ENCODE data around the gene ANO1.

The ANO1 gene

GRCh38 chr11:70073871-70074371 is 4.2 kb upstream of the ANO1 start:
- DNase-seq, result no peak

- DNase-seq, result no peak
Observed at GRCh38 chr11:70074746-70075145, 3.4 kb upstream of the ANO1 start.

GRCh38 chr11:70075836-70076235 is 2.3 kb upstream of the ANO1 start:
- DNase-seq, result no peak

DNA sequence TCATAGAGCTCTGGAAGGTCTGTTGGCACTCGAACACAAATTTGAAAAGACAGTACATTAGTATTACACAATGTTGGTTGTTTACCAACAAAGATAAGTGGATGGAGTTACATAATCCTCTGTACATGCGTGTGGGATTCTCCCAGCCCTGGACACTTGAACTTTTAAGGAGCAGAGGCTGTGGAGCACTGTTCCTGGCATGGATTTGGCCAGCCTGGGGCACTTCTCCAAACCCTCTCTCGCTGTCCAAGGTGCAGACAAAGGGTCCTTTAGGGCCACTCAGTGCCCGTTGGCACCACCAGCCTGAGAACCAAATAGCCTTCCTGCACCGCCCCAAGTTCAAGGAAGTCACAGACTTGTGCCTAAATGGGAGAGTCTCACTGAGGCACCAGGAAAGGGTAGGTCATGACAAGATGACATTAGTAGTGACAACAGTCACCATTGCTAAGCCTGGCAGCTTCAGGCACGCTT is 1.6 kb upstream of the ANO1 start:
- no peak for DNase-seq

GRCh38 chr11:70077411-70078094 is 564 bp upstream of the ANO1 start:
- no peak for DNase-seq

- DNase-seq, result no peak
Observed at GRCh38 chr11:70078781-70079616, 882 bp downstream of the ANO1 start.

DNA sequence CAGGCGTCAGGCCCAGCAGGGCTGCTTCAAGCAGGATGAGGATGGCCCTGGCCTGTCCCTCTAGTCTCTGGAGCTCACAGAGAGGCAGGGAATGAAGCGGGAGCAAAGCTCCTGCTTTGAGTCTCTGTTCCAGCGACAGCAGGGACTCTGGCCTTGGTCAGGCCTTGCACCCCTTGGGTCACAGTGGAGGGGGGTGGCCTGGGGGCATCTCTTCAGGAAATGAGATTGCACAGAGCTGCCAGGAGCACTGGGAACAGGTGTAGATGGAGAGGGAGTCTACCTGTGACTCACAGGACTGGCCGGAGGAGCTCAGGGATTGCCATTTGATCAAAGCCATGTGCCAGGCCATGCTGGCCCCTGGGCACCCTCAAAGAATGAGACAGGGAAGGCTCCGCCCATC is 1.6 kb downstream of the ANO1 start:
- no peak for DNase-seq

GRCh38 chr11:70080763-70081162 is 2.6 kb downstream of the ANO1 start:
- DNase-seq, result no peak

DNA sequence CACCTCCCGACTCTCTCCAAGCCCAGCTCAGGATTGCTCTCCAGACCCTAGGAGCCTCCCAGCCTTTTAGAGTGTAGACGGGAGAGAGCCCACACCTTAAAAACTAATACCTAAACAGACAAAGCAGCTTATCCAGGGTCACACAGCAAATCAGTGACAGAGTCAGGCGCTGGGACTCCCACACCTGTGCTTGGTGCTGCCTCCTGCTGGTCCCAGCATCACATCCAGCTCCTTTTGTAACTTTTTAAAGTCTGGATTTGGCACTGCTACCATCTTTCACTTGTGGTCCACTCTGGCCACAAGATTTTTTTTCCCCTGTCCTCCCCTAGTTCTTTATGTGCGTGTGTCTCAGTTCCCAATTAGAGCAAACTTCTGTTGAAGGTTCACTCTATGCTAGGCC is 4.7 kb downstream of the ANO1 start:
- no peak for DNase-seq

GRCh38 chr11:70084046-70084984 is 6.2 kb downstream of the ANO1 start:
- no peak for DNase-seq

DNA sequence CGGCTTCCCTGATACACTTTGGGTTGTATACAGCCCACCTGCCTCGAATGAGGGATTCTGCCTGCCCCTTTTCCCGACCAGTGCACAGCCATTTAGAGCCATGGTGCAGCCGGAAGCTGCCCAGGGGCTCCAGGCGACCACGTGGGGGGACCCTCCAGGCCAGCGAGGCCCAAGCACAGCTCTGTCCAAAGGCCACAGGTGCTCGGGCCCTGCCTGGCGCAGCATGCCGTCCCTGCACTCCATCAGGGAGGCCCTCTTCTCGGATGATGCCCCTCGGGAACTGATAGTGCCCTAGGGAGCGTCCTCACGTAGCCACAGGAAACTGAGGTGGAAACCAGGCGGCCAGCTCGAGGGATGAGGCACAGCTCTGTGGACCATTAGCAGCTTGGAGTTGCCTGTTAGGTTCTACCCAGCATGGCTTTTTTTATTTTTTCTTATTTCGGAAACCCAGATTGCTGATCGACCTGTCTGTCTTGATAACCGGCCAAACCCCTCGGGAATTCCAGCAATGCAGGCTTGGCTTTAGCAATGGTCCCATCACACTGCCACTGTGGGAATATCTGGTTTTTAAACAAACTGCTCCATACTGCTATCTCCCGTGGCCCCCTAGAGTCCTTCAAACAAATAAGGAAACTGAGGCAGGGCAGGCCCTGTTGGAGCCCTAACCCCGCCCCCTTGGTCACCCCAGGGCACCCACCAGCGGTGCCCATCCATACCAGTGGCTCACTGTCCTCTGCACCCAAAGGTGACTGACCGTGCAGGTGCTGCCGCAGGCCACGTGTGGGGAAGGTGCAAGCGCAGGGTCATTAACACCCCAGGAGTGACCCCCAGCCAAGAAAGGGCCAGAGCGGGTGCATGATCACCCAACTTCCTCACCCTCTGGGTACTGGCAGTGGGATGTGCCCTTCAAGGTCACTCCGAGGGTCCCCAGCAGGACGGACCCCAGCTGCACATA is 8.0 kb downstream of the ANO1 start:
- DNase-seq, result no peak

DNA sequence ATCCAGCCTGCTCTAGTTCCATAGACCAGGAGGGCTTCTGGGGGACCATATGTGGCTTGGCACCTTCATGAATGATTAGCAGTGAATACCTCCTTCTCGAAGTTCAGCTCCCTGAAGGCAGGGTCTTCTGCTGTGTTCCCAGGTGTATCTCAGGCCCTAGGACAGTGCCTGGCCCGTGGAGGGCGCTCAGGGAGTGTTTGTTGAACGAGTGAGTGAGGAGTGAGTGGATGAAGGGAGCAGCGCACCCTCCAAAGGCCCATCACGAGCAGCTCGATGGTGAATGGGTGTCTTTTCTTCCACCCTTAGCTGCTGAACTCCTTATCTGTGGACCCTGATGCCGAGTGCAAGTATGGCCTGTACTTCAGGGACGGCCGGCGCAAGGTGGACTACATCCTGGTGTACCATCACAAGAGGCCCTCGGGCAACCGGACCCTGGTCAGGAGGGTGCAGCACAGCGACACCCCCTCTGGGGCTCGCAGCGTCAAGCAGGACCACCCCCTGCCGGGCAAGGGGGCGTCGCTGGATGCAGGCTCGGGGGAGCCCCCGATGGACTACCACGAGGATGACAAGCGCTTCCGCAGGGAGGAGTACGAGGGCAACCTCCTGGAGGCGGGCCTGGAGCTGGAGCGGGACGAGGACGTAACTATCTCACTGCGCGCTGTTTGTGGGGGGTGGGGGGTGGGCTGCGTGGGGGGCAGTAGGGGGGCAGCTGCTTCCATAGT is 9.5 kb downstream of the ANO1 start:
- no peak for DNase-seq

- DNase-seq, result no peak
Observed at GRCh38 chr11:70088735-70089250, 10.7 kb downstream of the ANO1 start.

- no peak for DNase-seq
Observed at GRCh38 chr11:70089631-70090030, 11.5 kb downstream of the ANO1 start.

GRCh38 chr11:70090961-70091381 is 12.9 kb downstream of the ANO1 start:
- DNase-seq, result no peak

GRCh38 chr11:70091638-70092037 is 13.5 kb downstream of the ANO1 start:
- DNase-seq, result no peak

GRCh38 chr11:70092959-70093715 is 15.0 kb downstream of the ANO1 start:
- no peak for DNase-seq

- no peak for DNase-seq
Observed at GRCh38 chr11:70095541-70096252, 17.6 kb downstream of the ANO1 start.
